A673 (cell line): ENCODE results near the gene MAP3K8. TPM values are rescaled to one million over a fixed set of nuclear protein-coding genes. Genes with fewer than 3 reads are reported as not detected.

ENCODE experiments used
- BruUV-seq: library from RNA; stranded (reverse); fragments of 400-500 nt; replicated peaks from 2 replicates; lab custom pipeline; 2021; lab: Mats Ljungman, UMichigan
- CTCF ChIA-PET: fragments of 300-600 bp; sonication (Branson Sonifier 250); formaldehyde crosslinking; loops from one replicate; lab custom pipeline; 2022; ENCODE audit warnings: antibody characterized with exemption; lab: Charles Lee
- POLR2A ChIA-PET: fragments of 300-600 bp; sonication (Branson Sonifier 250); formaldehyde crosslinking; loops from one replicate; lab custom pipeline; 2022; ENCODE audit warnings: antibody characterized with exemption; ENCODE audit not compliant: low non-redundant PET; lab: Charles Lee
- DNase-seq: peaks from one replicate; pipeline ENCODE4 v3.0.0-alpha.2; 2015; ENCODE audit warnings: low spot score
- H3K27ac ChIP-seq: fragments of 200-600 bp; sonication (generic); 2 replicates; pipeline ENCODE4 v1.5.1; 2016; ENCODE audit warnings: mixed run types, low read depth, mild to moderate bottlenecking, mixed read lengths, antibody characterized with exemption, low read length; ENCODE audit not compliant: poor library complexity, severe bottlenecking
- H3K27me3 ChIP-seq: fragments of 200-600 bp; sonication (generic); replicated peaks from 2 replicates; pipeline ENCODE4 v1.6.1; 2017; ENCODE audit warnings: mixed run types, low read depth, mild to moderate bottlenecking, mixed read lengths, antibody characterized with exemption, low read length; ENCODE audit not compliant: insufficient read depth, poor library complexity
- H3K36me3 ChIP-seq: fragments of 200-600 bp; sonication (generic); 2 replicates; pipeline ENCODE4 v1.6.1; 2016; ENCODE audit warnings: mixed run types, mild to moderate bottlenecking, mixed read lengths, antibody characterized with exemption, low read length; ENCODE audit not compliant: insufficient read depth, poor library complexity, severe bottlenecking
- H3K4me1 ChIP-seq: fragments of 200-600 bp; sonication (generic); 2 replicates; pipeline ENCODE4 v1.6.1; 2017; ENCODE audit warnings: mixed run types, mild to moderate bottlenecking, mixed read lengths, antibody characterized with exemption, low read length; ENCODE audit not compliant: insufficient read depth, poor library complexity, severe bottlenecking
- H3K4me3 ChIP-seq: fragments of 200-600 bp; sonication (generic); 2 replicates; pipeline ENCODE4 v1.5.1; 2016; ENCODE audit warnings: low read depth, mixed run types, mild to moderate bottlenecking, mixed read lengths, low read length; ENCODE audit not compliant: poor library complexity, severe bottlenecking
- H3K9me3 ChIP-seq: fragments of 200-600 bp; sonication (generic); 2 replicates; pipeline ENCODE4 v1.6.1; 2016; ENCODE audit warnings: mixed run types, low read depth, mild to moderate bottlenecking, mixed read lengths, antibody characterized with exemption, low read length; ENCODE audit not compliant: poor library complexity, severe bottlenecking
- EZH2 ChIP-seq: fragments of 200-600 bp; sonication (generic); IDR thresholded peaks from 2 replicates; pipeline ENCODE4 v1.6.1; 2017; ENCODE audit warnings: borderline replicate concordance, low read depth, mild to moderate bottlenecking, mixed read lengths, antibody characterized with exemption, low read length; ENCODE audit not compliant: poor library complexity, severe bottlenecking
- intact Hi-C: fragments of 100-400 bp; cut with micrococcal nuclease; formaldehyde crosslinking; loops from one replicate; pipeline ENCODE4 v1.10.0; 2022; ENCODE audit not compliant: unreplicated experiment
- total RNA-seq: library from RNA; stranded (reverse); gene quantifications from 2 replicates; pipeline ENCODE4 v1.2.3, GENCODE V29; 2021
- TF ChIP-seq, protein P1 (sequence below): fragments of 300-800, 200-600 bp; sonication (generic); conservative IDR thresholded peaks from 2 replicates; pipeline ENCODE4 v1.5.1; 2017; ENCODE audit warnings: low read depth, mild to moderate bottlenecking, antibody characterized with exemption, low read length, moderate library complexity, mixed read lengths

MAP3K8 gene
- total RNA-seq, 1 experiment from 2014 or later: 4.5 TPM

DNA sequence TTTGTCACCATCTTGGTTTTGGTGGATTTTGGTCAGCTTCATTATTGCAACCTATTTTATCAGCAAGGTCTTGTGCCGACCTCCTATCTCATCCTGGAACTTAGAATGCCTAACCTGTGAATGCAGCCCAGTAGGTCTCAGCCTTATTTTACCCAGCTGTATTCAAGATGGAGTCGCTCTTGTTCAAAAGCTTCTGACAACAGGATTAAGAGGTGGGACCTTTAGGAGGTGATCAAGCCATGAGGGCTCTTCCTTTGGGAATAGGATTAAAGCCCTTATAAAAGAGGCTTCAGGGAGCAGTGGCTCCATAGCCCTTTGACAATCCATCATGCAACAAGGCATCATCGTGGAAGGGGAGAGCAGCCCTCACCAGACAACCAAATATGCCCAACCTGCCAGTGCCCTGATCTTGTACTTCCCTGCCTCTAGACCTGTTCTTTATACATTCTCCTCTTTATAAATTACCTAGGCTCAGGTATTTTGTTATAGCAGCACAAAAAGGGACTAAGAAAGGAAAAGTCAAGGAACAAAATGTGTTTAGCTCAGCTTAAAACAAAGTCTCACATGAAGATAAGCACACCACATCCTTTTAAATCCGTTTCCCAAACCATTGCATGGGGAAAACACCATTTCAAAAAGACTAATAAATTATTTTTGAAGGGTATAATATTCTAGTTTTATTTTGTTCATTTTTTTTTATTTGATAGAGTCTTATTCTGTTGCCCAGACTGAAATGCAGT lies 8.5 kb upstream of the MAP3K8 start:
- no peak overlapping the region for H3K27ac ChIP-seq
- TF ChIP-seq, protein P1, sequence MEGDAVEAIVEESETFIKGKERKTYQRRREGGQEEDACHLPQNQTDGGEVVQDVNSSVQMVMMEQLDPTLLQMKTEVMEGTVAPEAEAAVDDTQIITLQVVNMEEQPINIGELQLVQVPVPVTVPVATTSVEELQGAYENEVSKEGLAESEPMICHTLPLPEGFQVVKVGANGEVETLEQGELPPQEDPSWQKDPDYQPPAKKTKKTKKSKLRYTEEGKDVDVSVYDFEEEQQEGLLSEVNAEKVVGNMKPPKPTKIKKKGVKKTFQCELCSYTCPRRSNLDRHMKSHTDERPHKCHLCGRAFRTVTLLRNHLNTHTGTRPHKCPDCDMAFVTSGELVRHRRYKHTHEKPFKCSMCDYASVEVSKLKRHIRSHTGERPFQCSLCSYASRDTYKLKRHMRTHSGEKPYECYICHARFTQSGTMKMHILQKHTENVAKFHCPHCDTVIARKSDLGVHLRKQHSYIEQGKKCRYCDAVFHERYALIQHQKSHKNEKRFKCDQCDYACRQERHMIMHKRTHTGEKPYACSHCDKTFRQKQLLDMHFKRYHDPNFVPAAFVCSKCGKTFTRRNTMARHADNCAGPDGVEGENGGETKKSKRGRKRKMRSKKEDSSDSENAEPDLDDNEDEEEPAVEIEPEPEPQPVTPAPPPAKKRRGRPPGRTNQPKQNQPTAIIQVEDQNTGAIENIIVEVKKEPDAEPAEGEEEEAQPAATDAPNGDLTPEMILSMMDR: no peak
- no peak for TF ChIP-seq EZH2
- BruUV-seq: no TSS peak
- no peaks in the 10 kb centered on the region for H3K9me3 ChIP-seq
- H3K4me1 ChIP-seq: peaks cover 10% of the 10 kb centered on the region
- POLR2A ChIA-PET: no interaction called here
- no peak overlapping the region for H3K4me3 ChIP-seq
- no peaks in the 10 kb centered on the region for H3K27me3 ChIP-seq
- intact Hi-C loops: no loop called here
- DNase-seq: no peak
- no peaks in the 10 kb centered on the region for H3K36me3 ChIP-seq
- CTCF ChIA-PET: no interaction called here

DNA sequence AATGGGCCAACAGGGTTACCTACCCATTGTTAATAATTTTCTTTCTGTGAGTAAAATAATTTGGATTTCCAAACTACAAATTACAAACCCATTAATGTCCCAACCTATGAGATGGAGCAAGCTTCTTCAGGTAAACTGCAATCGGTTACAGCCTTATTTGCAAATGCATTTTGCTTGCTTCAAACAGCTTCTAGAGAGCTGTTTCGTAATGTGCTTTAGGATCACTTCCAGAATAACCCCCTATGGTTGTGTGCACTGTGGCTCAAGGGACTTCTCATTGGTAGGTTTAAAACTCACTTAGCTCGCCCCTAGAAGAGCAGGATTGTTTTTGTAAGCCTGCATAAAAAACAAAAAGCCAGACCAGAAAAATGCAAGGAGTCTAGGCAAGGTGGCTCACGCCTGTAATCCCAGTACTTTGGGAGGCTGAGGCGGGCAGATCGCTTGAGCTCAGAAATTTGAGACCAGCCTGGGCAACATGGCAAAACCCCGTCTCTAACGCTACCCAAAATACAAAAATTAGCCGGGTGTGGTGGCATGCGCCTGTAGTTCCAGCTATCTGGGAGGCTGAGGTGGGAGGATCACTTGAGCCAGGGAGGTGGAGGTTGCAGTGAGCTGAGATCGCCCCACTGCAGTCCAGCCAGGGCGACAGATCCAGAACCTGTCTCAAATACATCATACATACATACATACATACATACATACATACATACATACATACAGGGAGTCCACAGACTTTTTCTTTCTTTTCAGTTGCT lies 3.3 kb upstream of the MAP3K8 start:
- Histone ChIP-seq H3K27me3 (no peaks in the 10 kb centered on the region), H3K4me3 (no peak overlapping the region), H3K27ac (no peak overlapping the region), H3K36me3 (no peaks in the 10 kb centered on the region), H3K4me1 (peaks cover 6% of the 10 kb centered on the region), H3K9me3 (no peaks in the 10 kb centered on the region)
- no TSS peak for BruUV-seq
- CTCF ChIA-PET: no interaction called here
- intact Hi-C loops: no loop called here
- POLR2A ChIA-PET: no interaction called here
- DNase-seq: no peak
- TF ChIP-seq EZH2: no peak
- TF ChIP-seq, protein P1: no peak

DNA sequence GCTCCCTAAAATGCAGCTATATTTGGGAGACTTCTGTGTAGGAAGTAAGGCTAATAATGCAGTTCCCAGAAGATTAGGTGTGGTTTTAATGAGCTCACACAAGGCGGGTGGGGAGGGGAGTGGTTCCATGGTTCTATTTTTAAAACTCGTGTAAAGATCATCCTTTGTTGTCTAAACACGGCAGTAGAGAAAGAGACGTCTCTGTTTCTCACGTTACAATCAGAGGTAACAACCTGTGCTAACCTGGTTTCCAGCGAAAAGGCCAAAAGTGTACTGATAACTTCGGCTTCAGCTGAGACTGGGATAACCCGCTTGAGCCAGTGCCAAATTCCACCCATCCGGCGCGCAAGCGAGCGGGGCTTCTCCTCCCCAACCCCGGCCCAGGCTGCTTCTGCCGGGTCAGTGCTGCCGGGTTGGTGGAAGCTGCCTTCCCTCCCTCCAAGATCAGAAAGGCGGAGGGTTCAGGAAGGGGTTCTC lies 2.5 kb upstream of the MAP3K8 start:
- ChIA-PET POLR2A (no interaction called here), CTCF (no interaction called here)
- H3K4me1 ChIP-seq: peaks cover 13% of the 10 kb centered on the region
- H3K27me3 ChIP-seq: no peaks in the 10 kb centered on the region
- H3K27ac ChIP-seq: no peak overlapping the region
- BruUV-seq: no TSS peak
- intact Hi-C loops: no loop called here
- no peak for TF ChIP-seq EZH2
- TF ChIP-seq, protein P1: no peak
- no peaks in the 10 kb centered on the region for H3K9me3 ChIP-seq
- no peak for DNase-seq
- H3K4me3 ChIP-seq: no peak overlapping the region
- H3K36me3 ChIP-seq: no peaks in the 10 kb centered on the region
